NCI-H128 (cell line): ENCODE data around the gene RLBP1.
"Not testable (repeated sequence)": the region's sequence is repeated elsewhere in the genome, so short reads cannot be mapped to it uniquely, and the experiment has no call there.

ENCODE experiments used
- DNase-seq: peaks from one replicate; lab custom pipeline; 2025; ENCODE audit not compliant: unreplicated experiment; lab: John Stamatoyannopoulos, UW

Gene RLBP1

GRCh38 chr15:89221543-89221942 is at the start of gene RLBP1:
RLBP1 (minus strand) TSS chr15:89221579; CDS start chr15:89218975, 2,604 bp downstream.
- no peak for DNase-seq

DNA sequence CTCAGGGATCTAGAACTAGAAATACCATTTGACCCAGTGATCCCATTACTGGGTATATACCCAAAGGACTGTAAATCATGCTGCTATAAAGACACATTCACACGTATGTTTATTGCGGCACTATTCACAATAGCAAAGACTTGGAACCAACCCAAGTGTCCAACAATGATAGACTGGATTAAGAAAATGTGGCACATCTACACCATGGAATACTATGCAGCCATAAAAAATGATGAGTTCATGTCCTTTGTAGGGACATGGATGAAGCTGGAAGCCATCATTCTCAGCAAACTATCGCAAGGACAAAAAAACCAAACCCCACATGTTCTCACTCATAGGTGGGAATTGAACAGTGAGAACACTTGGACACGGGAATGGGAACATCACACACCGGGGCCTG is 28.8 kb upstream of the RLBP1 start:
- DNase-seq = not testable (repeated sequence)

DNA sequence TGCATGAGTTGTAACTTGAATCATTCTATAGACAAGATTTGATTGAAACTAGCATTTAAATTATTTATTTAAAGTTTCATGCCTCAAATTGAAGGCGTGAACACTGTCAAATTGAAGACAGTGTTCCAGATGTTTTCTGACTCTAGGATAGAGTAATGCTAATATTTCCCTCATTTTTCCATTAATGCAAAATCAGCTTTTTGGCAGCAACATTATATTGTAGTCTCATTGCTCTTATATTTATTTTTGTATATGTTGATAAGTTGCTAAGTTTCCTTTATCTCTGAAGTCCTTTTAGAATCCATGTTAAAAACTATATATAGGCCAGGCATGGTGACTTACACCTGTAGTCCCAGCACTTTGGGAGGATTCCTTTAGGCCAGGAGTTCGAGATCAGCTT is 27.2 kb upstream of the RLBP1 start:
- no peak for DNase-seq

- DNase-seq = no peak
Observed at GRCh38 chr15:89247446-89247845, 26.1 kb upstream of the RLBP1 start.

DNA sequence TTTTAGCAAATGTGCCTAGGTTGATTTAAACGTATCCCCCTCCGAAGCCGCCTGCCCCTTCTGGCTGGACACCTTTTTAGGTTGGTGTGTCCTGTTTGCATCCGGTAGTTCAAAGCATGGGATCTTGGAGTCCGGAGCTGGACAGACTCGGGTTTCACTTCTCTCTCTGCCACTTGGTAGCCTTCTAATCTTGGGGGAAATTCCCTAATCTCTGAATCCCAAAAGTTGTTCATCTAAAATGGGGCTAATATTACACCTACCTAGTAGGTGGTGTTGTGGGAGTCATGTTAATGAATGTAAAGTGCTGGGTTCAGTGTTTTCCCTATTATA is 23.2 kb upstream of the RLBP1 start:
- DNase-seq = no peak

DNA sequence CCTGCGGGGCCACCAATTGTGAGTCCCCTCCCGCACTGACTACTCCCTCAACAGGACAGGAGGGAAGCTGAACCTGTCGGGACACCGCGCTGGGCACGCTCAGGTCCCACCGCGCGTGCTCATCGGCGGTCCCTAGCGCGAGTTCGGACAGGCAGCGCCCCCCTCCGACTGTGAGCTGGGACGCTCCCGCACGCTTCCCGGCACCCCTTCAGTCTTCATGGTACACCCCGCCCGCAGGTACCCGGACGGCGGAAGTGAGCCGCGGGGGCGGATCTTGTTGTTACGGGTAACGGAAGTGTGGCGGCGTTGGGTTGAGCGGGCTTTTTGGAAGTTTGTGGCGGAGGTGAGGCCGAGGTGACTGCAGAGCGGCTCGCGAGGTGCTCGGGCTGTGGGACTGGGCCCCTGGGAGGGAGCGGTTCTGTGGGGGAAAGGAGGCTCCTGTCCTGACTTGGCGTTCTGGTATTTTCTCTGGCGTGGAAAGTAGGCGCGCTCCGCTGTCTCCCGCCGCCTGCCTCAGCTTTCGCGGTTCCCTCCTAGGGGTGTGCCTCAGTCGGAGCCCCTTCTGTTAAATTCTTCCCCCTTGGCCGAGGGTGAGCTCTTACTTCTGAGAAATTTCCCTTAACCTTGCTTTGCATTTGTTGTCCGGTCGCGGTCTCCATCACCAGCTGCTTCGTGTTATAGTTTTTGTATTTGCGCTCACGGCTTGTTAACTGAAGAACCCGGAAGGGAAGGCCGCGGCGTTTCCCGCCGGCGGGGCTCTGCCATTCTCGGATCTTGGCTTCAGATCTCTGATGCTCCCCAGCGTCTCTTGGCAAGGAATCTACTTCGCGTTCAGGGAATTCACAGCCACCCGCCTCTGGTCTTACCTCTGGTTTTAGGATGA is 22.6 kb upstream of the RLBP1 start, which contains the start of gene FANCI:
Gene FANCI, plus strand, starts transcription at position 289 of the 883 bp plus-strand sequence. CDS start 3,669 bp downstream, outside the sequence.
- DNase-seq = peak; percentile 83

GRCh38 chr15:89243046-89243690 is 21.8 kb upstream of the RLBP1 start:
- no peak for DNase-seq

DNA sequence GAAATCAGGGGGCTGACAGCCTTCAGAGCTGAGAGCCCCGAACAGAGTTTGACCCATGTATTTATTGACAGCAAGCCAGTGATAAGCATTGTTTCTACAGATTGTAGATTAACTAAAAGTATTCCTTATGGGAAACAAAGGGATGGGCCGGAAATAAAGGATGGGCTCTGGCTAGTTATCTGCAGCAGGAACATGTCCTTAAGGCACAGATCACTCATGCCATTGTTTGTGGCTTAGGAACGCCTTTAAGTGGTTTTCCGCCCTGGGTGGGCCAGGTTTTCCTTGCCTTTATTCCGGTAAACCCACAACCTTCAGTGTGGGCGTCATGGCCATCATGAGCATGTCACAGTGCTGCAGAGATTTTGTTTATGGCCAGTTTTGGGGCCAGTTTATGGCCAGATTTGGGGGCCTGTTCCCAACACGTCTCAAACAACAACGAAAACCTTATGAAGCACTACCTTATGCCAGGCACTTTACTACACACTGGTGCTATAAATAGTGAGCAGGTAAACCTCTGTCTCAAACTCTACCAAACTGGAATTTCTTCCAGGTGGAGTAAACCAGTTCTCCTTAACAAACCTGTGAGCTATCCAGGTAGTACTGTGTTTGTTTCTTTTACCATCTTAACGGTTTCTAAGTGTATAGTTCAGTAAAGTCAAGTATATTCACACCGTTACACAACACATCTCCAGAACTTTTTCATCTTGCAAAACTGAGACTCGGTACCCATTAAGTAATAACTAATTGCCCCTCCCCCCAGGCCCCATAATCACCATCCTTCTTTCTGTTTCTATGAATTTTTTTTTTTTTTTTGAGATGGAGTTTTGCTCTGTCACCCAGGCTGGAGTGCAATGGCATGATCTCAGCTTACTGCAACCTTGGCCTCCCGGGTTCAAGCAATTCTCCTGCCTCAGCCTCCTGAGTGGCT is 18.8 kb upstream of the RLBP1 start:
- not testable (repeated sequence) for DNase-seq

DNA sequence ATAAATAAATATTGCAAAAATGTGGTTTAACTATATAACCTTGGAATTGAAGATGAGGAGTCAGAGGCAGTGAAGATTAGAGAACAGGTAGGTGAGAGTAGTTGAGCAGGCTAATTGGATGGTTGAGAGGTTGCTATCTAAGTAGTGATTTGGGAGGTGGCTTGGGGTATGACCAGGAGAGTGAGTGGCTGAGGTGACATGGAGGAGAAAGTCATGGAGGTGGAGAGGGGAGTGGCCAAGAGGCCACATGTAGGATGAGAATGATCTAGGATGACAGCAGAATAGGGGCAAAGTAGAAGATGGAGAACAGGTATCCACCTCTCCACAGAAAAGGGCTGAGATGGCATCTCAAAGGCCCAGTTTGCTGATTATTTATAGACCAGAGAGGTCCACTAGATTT is 10.5 kb upstream of the RLBP1 start:
- no peak for DNase-seq

DNA sequence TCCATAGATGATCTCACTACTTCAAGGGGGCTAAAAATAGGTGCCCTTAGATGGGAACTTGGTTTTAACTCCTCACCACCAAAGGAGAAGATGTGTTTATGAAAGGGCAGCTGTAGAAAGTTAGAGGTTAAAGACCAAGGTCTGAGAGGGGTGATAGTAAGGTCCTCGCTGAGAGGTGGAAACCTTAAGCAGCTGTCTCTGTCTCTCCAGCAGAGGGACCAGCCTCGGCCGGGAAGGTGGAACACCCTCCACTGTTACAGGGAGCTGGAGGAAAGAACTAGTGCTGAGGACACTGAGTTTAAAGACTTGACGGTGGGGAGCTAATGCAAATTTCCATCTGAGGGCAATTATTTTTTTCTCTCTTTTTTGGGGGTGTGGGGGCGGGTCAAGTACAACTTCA is 8.9 kb upstream of the RLBP1 start:
- DNase-seq = no peak

DNA sequence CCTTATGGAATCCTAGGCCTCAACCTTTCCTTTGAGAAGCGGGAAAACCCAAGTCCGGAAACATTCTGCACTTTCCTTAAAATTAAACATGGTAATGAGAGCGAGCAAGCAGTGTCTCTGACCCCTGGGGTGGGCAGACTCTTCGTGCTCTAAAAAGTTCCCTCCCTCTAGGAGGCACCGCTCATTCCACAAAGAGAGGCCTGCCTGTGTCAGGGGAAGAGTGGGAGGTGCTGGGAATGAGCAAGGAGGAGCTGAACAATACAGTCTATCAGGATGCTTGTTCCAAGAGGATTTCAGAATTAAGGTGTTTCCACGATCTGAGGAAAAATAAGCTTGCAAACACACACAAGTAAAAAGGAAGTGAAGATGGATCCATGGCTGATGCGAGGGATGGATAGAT is 6.0 kb upstream of the RLBP1 start:
- no peak for DNase-seq

DNA sequence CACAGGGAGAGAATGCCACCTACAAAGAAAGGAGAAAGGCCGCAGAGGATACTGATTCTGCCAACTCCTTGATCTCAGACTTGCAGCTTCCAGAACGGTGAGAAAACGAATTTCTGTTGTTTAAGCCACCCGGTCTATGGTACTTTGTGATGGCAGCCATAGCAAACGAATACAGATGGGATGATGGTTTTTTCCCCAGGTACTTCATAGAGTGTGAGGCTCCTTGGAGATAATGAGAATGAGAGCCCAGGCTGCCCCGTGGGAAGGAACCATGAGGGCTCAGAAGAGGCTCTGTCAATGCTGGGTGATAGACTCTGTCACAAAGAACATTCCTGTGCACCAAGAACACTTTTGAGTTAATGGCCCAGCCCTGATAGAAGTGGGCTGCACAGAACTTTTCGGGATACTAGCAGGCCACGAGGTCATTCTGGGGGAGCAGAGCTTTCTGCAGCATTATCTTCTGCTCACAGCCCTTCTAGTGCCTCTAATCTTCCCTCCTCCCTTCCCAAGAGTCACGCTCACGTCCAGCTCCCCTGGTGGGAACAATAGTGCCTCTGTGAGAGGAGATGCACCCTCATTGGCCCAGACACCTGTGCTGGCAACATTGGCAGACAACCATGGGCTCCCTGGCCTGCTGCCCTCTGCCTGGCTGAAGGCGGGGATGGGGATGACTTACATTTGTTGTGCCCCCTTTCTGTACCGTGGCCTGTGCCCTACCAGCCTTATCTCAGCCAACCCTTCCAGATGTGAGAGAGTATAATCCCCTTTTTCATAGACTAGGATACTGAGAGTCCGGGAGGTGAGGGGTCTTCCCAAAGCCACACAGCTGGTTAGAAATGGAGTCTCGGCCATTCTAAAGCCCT is 5.2 kb upstream of the RLBP1 start:
- DNase-seq = no peak

GRCh38 chr15:89225588-89225987 is 4.2 kb upstream of the RLBP1 start:
- DNase-seq = no peak

- DNase-seq = no peak
Observed at GRCh38 chr15:89218531-89218930, 2.8 kb downstream of the RLBP1 start.

GRCh38 chr15:89217686-89218376 is 3.5 kb downstream of the RLBP1 start:
- DNase-seq = no peak

- DNase-seq = no peak
Observed at GRCh38 chr15:89217031-89217430, 4.3 kb downstream of the RLBP1 start.

DNA sequence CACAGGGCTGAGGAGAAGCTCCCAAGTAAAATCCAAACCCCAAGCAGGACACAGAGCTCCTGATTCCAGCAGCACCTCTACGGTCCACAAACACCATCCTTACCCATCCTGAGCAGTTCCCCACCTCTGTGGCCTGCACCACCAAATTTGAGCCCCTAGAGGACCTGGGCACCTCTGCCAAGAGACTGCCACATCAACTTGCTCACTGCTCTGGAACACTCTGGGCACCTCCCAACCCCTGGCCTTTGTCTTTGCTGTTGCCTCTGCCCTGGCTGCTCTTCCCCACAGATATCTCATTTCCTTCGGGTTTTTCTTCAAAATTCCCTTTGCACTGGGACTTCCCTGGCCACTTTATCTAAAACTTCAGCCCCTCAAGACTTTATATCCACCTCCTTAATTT is 5.8 kb downstream of the RLBP1 start:
- no peak for DNase-seq

GRCh38 chr15:89211678-89212170 is 9.7 kb downstream of the RLBP1 start:
- DNase-seq = no peak

GRCh38 chr15:89209057-89209456 is 12.3 kb downstream of the RLBP1 start:
- DNase-seq = no peak

- DNase-seq = no peak
Observed at GRCh38 chr15:89208256-89208655, 13.1 kb downstream of the RLBP1 start.
